ELF-1 (cell line): Measurements from ENCODE around the gene TYK2.
"Not testable (repeated sequence)": the region's sequence is repeated elsewhere in the genome, so short reads cannot be mapped to it uniquely, and the experiment has no call there.

Experiments used
- DNase-seq: peaks from one replicate; pipeline ENCODE4 v3.0.0-alpha.2; 2016; ENCODE audit warnings: low read depth, low spot score

Gene TYK2

DNA sequence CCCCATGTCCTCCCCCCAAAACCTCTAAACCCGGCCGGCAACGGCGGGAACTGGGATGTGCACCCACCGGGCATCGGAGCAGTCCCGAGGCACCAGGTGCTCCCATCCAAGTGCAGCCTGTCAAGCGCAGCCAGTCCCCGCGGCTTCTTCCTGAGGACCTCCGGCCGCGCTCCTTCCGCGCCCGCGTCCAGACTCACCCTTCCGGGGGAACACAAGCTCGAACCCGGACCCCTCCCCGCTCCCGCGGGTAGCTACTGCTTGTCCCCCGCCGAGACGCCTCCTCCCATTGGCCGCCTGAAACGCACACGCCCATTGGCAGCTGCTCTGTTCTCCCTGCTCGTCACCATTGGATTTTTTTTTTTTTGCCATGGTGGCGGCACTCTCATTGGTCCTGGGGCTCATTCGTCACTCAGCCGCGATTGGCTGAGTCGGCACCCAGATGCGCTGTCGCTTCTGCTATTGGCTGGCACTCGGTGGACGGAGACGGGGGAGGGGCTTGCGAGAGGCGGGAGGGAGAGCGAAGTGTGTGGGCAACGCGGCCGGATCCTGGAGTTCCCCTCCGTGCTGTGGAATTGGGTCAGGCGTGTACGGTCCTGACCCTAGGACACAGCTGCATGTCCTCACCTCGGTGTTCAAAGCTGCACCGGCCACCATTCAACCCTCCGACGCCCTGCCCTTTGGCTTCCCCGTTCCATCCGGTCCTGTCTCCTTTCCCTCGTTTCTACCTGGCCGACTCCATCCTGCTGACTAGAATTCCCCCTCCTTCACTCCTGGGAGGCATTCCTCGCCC, at the start of gene TYK2:
TSS of gene TYK2 (minus strand) at position 260 of the 790 bp plus-strand sequence. CDS start 2,166 bp downstream, outside the sequence.
- peak; percentile 100 for DNase-seq

DNA sequence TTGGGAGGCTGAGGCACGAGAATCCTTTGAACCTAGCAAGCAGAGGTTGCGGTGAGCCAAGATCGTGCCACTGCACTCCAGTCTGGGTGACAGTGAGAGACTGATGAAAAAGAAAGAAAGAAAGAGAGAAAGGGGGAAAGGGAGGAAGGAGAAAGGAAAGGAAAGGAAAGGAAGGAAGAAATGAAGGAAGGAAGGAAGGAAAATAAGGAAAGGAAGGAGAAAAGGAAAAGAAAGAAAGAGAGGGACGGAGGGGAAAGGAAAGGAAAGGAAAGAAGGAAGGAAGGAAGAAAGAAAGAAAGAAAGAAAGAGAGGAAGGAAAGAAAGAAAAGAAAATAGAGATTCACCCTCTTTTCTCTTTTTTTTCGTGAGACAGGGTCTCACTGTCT, 48.6 kb upstream of the TYK2 start:
- DNase-seq, result no peak

DNA sequence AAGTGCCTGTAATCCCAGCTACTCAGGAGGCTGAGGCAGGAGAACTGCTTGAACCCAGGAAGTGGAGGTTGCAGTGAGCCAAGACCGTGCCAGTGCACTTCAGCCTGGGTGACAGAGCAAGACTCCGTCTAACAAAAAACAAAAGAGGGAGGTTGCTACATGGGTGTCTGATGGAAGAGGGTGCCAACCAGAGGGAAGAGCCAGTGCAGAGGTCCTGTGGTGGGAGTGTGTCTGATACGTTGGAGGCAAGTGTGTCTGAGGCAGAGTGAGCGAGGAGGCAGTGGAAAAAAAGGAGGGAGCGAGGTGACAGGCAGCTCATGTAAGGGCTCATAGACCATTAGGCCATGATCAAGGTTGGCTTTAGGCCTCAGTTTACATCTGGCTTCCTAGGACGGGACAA, 46.8 kb upstream of the TYK2 start:
- no peak for DNase-seq

DNA sequence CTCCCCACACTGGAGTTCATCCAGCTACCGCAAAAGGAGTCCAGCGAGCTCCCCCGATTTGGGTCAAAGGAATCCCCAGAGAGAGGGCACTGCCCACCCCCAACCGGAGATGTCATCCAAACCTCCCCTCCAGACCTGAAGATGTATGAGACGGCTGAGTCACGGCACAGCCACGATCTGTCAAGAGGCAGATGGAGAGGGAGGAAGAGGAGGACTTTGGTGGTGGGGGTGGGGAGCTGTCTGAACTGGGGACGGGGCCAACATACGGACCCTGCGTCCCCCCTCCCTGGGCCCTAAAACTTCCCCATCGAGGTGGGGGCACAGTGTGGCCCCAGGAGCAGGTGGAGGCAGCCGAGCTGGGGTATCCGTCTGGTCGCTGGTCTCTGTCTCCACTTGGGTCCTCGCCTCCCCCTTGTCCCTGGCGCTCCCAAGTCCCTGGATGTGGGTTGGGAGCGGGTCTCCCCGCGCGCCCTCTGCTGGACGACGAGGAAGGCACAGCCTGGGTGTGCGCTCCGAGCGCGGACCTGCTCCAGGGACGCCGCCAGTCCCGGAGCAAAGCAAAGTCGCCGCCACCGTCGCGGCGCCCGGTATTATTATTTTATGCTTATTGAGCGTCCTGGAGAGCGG, 43.8 kb upstream of the TYK2 start:
- peak; percentile 95 for DNase-seq

DNA sequence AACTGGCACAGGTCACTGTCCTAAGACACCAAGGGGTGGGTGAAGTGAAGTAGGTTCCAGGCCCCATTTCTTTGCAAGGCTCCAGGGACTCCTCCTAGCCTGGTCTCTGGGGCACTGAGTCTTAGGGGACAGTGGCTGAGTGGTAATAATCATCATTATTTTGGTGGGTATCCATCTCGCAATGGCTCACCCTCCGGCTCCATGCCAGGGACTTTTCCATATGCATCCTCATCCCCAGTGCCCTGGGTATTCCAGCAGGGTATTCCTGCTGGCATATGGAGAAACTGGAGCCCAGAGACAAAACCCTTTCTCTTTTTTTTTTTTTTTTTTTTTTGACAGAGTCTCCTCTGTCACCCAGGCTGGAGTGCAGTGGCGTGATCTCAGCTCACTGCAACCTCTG, 42.5 kb upstream of the TYK2 start:
- no peak for DNase-seq

DNA sequence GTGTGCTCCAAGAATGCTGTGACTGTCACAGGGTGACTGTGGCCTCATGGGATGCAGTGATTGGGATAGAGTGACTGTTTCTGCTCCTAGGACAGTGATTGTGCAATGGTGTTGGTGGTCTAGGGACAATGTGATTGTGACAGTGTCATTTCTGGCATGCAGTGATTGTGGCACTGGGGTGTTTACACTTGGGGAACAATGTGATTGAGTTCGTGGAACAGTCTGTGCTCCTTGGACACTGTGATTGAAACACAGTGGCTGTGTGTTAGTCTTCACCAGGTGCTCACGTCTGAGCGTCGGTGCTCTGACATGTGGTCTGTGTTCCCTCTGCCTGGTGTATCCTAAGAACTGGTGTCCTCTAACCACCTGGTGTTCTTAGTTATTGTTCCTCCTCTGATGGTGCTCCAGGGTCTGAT, 41.7 kb upstream of the TYK2 start:
- DNase-seq, result no peak

DNA sequence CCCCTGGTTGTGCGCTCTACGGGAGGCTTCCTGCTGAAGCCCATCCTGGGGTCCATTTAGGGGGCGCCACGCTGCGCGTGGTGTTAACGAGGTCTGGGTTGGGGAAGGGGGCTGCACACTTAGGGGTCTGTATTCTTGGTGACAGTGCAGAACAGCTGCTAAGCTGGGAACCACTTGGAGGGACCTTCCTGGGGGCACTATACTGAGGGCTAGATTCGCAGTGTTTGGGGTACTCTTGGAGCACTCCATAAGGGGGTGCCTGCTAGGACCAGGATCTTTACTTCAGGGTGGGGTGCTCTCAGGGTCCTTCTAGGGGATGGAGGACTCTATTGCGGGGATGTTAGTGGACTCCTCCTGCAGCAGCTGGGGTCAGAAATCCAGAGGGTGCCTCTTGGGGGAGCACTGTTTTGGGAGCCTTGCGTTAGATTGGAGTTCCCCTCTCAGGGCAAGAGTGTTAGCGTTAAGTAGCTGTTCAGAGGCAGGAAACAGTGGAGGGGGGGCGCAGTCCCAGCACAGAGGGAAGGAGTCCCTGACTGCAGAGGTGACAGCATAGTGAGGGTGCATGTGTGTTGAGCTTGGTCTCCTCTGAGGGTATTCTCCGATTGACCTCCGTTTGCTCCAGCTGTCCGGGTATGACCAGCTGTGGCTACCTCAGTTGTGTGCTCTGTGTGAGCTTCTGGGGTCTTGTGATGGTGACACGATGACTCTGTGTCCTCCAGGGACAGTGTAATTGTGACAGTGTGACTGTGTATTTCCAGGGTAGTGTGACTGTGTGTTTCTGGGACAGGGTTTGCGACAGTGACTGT, 41.1 kb upstream of the TYK2 start:
- DNase-seq, result no peak

DNA sequence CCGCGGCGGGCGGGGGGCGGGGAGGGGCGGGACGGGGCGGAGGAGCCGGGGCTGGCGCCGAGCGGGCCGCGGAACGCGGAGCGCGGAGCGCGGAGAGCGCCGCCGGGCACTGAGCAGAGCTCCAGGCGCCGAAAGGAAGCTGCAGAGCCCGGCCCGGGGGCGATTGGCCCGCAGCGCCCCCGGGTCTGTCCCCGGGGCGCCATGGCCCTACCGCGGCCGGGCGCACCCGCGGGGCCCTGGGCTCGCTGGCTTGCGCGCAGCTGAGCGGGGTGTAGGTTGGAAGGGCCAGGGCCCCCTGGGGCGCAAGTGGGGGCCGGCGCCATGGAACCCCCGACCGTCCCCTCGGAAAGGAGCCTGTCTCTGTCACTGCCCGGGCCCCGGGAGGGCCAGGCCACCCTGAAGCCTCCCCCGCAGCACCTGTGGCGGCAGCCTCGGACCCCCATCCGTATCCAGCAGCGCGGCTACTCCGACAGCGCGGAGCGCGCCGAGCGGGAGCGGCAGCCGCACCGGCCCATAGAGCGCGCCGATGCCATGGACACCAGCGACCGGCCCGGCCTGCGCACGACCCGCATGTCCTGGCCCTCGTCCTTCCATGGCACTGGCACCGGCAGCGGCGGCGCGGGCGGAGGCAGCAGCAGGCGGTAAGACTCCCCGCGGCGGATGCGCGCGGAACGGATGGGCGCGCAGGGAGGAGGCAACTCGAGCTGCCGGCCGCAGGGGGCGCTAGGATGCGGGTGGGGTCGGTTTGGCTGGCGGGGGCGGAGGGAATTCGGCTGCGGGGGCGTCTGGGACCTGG, 40.3 kb upstream of the TYK2 start, which contains the start of gene PDE4A:
TSS of gene PDE4A (plus strand) at position 95 of the 796 bp plus-strand sequence. CDS start at position 322, 227 bp downstream.
- DNase-seq, result peak; percentile 60

DNA sequence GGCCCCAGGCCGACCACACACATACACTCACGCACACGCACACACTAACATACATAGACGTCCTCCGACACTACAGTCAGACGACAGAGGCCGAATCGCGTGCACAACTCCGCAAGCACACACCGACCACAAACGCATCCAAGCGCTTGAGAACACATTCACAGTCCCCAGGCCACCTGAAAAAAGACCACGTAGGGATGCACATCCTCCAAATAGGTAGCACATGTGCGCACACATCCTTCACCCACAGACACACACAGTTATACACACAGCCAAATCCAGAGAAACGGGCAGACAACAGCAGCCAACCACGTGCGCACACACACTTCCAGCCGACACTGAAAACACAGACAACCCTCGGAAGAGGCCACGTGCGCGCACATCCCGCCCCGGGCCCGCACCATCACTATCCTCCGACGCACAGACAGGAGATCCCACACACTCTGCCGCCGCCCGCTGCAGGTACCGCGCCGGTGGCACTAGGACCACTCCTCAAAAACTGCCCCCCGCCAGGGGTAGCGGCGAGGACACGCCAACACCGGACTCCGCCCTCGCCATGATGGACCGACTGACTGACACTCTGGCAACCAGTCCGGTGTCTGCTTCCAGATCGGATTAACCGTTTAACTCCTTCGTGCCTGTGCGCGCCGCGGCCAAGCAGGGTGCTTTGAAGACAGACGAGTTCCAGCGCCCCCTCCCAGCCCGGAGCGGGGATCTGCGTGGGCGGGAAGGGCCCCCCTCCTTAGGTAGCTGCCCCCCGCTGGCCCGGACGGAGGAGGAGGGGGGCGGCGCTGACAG, 39.5 kb upstream of the TYK2 start:
- DNase-seq, result peak; percentile 95

DNA sequence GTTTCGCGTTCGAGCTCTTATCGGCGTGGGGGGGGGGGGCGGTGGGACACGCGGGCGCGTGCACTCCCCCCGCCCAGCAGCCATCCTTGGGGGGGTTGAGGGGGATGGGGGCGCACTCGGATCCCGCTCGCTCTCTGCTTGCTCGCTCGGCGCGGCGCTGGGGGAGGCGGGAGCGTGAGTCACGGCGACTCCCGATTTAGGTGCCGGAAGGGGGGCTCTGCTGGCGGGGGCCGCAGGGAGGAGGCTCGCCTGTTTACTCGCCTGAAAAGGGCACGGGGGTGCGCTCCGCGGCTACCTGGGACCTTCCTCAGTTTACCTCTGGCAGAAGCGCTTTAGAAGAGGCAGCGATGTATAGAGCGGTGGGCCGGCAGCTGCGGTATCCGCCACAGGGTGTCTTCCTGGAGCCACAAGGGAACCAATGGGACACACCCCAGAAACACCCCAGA, 38.9 kb upstream of the TYK2 start:
- no peak for DNase-seq

DNA sequence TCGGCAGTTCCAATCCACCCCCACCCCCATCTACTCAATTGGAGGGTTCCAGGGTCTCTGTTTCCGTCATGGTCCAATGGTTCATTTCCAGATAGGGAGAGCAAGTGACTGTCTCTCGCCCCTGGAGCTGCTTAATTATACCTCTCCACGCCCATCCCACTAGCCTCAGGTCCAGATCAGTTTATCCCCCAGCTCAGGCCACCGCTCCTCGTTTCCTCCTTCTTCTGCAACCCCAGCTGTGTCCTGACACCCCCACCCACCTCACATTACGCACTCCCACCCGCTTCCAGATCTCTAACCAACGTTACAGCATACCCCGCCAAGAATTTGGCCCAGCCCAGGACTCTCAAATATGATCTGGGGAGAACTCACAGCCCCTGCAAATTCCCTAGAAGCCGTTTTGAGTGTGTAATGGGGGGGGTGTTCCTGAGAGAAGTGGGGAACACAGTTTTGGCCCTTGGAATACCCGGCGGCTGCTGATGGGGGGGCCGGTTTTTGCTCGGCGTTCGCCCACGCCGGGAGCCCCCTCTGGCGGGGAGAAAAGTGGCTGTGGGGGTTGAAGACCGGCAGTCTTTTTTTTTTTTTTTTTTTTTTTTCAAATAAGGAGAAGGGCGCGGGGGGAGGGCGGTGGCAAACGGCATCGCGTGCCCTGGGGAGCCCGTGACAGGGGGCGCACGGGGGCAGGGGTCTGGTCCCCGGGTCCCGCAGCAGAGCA, 38.3 kb upstream of the TYK2 start:
- DNase-seq, result peak; percentile 72

DNA sequence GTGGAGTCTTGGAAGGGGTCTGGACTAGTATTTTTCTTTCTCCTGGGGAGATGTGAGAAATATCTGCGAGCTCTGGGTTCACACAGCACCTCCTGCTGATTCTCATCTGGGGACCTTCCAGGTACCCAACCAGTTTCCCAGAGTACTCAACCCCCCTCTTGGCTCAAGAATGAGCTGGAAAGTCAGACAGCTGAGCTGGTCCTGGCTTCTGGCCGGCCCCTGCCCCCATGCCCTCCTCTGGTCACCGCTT, 37.8 kb upstream of the TYK2 start:
- DNase-seq, result no peak

DNA sequence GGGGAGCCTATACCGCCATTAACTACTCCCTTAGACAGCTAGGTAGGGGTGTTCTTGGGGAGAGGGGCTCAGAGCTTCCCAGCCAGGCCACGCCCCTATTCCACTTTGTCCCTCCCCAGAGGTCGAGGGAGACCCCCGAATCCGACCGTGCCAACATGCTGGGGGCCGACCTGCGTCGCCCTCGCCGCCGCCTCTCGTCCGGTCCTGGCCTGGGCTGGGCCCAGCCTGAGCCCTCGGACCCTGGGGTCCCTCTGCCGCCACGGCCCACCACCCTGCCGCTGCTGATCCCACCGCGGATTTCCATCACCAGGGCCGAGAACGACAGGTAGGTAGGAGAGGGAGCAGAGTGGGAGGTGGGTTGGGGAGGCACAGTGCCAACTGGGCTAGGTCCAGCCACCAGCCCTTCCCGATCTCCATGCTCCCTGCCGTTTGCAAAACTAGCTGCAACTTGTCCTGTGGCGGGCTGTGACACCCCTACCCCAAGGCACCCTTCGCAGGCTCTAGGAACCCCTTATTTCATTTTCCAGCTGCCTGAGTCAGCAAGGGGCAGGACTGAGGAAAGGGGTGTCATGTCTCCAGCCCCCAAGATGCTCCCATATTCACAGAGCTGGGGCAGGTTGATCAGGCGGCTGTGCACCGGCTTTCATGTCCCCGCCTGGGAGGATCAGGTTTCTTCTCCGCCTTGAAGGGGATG, 37.3 kb upstream of the TYK2 start:
- DNase-seq, result peak; percentile 77

DNA sequence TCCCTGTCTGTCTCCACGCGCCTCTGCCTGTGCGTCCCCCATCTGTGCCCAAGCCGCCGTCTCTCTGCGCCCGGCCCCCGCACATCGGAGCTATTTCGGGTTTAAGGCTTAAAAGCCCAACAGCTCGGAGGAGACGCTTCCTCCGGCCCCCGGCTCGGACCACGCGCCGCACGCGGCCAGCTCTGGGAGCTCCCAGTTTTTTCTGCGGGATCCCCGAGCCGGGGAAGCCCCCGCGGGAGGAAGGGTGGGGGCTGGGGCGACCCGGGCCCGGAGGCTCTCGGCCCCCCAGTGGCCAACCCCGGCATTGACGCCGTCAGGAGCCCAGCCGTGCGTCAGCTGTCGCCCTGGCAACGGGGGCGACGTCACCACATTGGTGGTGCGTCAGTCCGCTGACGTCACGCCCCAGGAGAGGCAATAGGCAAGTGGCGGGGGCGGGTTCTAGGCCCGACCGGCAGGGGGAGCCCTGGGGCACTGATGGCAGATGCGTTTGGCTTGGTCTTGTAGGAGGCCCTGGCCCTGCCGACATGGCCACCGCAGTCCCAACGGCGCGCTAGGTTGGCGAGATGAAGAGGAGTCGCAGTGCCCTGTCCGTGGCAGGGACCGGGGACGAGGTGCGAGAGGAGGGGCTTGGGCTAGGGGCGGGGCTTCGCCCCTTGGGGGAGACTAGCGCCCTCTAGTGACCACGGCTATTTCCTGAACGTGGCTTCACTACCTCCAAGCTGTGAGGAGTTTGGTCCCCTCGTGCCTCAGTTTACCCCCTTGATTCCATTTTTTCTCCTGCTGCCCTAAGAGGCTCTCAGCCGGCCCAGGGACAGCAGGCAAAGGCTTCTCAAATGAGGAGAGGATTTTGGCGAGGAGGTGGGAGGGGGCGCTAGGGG, 36.2 kb upstream of the TYK2 start:
- DNase-seq, result peak; percentile 96

DNA sequence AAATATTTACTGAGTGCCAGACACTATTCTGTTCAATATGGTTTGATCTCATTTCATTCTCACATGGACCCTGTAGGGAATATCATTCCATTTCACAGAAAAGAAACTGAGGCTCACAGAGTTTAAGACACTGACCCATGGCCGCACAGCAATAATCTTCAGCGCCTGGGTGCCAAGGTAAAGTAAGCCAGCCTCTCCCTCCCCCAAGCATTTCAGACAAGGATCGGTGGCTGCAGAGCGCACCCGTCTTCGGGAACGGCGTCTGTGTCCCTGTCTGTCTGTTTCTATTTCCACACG, 35.7 kb upstream of the TYK2 start:
- DNase-seq, result no peak

DNA sequence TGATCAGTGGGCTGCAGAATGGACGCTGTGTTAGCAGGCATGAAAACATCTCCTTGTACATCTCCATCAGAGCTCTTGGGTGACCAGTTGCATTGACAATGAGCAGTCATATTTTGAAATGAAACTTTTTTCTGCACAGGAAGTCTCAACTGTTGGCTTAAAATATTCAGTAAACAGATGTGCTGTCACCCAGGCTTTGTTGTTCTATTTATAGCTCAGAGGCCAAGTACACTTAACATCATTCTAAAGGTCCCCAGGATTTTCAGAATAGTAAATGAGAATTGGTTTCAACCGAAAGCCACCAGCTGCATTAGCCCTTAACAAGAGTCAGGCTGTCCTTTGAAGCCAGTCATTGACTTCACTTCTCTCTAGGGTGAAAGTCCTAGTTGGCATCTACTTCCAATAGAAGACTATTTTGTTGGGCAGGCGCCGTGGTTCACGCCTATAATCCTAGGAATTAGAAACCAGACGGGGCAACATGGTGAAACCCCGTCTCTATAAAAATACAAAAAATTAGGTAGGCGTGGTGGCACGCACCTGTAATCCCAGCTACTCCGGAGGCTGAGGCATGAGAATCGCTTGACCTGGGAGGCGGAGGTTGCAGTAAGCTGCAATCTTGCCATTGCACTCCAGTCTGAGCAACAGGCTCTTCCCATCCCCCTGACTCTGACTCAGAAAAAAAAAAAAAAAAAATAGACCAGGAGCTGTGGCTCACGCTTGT, 32.0 kb upstream of the TYK2 start:
- no peak for DNase-seq

DNA sequence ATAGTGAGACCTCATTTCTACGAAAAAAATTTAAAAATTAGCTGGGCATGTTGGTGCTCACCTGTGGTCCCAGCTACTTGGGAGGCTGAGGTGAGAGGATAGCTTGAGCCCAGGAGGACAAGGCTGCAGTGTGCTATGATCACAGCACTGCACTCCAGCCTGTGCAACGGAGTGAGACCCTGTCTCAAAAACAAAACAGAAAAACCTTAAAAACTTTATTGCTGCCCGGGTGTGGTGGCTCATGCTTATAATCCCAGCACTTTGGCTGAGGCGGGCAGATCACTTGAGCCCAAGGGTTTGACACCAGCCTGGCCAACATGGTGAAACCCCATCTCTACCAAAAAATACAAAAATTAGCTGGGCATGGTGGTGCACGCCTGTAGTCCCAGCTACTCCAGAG, 30.9 kb upstream of the TYK2 start:
- DNase-seq, result not testable (repeated sequence)
